Measurements from ENCODE around the gene RPS6KA3. TPM values are rescaled to one million over a fixed set of nuclear protein-coding genes. Genes with fewer than 3 reads are reported as not detected.

RPS6KA3 gene
- total RNA-seq, 3 donors from 2014 or later (not counting 1 experiment from before 2014, with no cell fraction given), result 62.1 to 82.9 (median 79.4) TPM

DNA sequence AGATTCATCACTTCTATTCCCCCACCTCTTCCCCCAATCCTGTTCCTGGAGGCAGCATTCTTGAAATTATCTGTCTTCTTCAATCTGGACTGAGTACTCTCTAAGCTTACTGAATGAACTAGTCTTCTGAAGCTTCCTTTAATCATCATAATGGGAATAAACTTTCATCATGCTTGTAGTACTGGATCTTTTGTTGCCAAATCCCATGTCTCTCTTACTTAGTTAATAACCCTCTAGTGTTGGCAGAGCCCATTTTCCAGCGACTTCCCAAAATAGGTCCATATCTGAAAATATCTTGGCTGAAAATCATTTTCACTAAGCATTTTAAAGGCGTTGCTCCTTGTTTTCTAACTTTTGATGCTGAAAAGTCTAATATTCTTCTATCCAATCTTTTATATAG, 39.6 kb downstream of the RPS6KA3 start:
- Mint-ChIP-seq H3K27ac (peak overlapping the region; percentile 37 to 45), H3K4me1 (peaks cover 21 to 40% of the 10 kb centered on the region in 2 donors), H3K4me3 (no peak overlapping the region), H3K9me3 (no peaks in the 10 kb centered on the region), H3K36me3 (no peaks in the 10 kb centered on the region), H3K27me3 (ENCODE audit: low read depth in 2 of 2) (no peaks in the 10 kb centered on the region)
- no peaks in the 10 kb centered on the region for H3K27me3 ChIP-seq (ENCODE audit: control insufficient read depth, insufficient read depth, low read length)
- H3K36me3 ChIP-seq (ENCODE audit: control insufficient read depth, insufficient read depth, low read length), result peaks cover 11% of the 10 kb centered on the region
- no peak for ATAC-seq
- no peak overlapping the region for H3K27ac ChIP-seq (ENCODE audit: low read length)
- intact Hi-C loops (cut with micrococcal nuclease), result no loop called here
- DNase-seq, result no peak
- H3K9me3 ChIP-seq (ENCODE audit: control insufficient read depth, insufficient read depth, low read length), result no peaks in the 10 kb centered on the region
- peaks cover 2% of the 10 kb centered on the region for H3K4me1 ChIP-seq (ENCODE audit: control insufficient read depth, insufficient read depth, low read length)
- H3K4me3 ChIP-seq (ENCODE audit: low read length), result no peak overlapping the region
- TF ChIP-seq, protein P1, sequence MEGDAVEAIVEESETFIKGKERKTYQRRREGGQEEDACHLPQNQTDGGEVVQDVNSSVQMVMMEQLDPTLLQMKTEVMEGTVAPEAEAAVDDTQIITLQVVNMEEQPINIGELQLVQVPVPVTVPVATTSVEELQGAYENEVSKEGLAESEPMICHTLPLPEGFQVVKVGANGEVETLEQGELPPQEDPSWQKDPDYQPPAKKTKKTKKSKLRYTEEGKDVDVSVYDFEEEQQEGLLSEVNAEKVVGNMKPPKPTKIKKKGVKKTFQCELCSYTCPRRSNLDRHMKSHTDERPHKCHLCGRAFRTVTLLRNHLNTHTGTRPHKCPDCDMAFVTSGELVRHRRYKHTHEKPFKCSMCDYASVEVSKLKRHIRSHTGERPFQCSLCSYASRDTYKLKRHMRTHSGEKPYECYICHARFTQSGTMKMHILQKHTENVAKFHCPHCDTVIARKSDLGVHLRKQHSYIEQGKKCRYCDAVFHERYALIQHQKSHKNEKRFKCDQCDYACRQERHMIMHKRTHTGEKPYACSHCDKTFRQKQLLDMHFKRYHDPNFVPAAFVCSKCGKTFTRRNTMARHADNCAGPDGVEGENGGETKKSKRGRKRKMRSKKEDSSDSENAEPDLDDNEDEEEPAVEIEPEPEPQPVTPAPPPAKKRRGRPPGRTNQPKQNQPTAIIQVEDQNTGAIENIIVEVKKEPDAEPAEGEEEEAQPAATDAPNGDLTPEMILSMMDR (IDR thresholded peaks at IDR 0.05), result no peak
- 100% methylated on average over 1 of the region's 2 CpGs for WGBS (ENCODE audit: insufficient coverage)

DNA sequence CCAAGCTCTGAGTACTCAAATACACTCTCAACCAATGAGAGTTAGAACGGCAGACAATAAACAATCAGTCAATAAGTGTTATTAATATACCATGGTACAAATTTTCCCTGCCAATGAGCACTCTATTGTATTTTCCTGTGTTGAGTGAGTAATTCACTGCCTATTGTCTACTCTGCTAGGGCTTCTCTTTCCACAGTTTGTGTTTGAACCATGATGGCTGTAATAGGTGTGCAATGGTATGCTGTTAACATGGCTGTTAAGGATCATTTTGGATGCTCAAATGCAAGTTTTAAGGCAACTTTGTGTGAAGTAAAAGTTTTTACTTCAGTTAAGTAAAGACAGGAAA, 41.2 kb downstream of the RPS6KA3 start:
- Mint-ChIP-seq H3K4me1 (peaks cover 21 to 44% of the 10 kb centered on the region in 2 donors), H3K4me3 (no peak overlapping the region), H3K27me3 (ENCODE audit: low read depth in 2 of 2) (no peaks in the 10 kb centered on the region), H3K9me3 (no peaks in the 10 kb centered on the region), H3K27ac (peak overlapping the region; percentile 50 to 60), H3K36me3 (no peaks in the 10 kb centered on the region)
- DNase-seq (no peak), ATAC-seq (no peak)
- intact Hi-C loops (cut with micrococcal nuclease), result no loop called here
- H3K27ac ChIP-seq (ENCODE audit: low read length), result no peak overlapping the region
- WGBS (ENCODE audit: insufficient coverage), result no CpG with 5 or more reads among the region's 1 CpG
- no peaks in the 10 kb centered on the region for H3K9me3 ChIP-seq (ENCODE audit: control insufficient read depth, insufficient read depth, low read length)
- TF ChIP-seq, protein P1 (IDR thresholded peaks at IDR 0.05), result no peak
- H3K4me1 ChIP-seq (ENCODE audit: control insufficient read depth, insufficient read depth, low read length), result peaks cover 2% of the 10 kb centered on the region
- H3K4me3 ChIP-seq (ENCODE audit: low read length), result no peak overlapping the region
- no peaks in the 10 kb centered on the region for H3K27me3 ChIP-seq (ENCODE audit: control insufficient read depth, insufficient read depth, low read length)
- peaks cover 10% of the 10 kb centered on the region for H3K36me3 ChIP-seq (ENCODE audit: control insufficient read depth, insufficient read depth, low read length)

DNA sequence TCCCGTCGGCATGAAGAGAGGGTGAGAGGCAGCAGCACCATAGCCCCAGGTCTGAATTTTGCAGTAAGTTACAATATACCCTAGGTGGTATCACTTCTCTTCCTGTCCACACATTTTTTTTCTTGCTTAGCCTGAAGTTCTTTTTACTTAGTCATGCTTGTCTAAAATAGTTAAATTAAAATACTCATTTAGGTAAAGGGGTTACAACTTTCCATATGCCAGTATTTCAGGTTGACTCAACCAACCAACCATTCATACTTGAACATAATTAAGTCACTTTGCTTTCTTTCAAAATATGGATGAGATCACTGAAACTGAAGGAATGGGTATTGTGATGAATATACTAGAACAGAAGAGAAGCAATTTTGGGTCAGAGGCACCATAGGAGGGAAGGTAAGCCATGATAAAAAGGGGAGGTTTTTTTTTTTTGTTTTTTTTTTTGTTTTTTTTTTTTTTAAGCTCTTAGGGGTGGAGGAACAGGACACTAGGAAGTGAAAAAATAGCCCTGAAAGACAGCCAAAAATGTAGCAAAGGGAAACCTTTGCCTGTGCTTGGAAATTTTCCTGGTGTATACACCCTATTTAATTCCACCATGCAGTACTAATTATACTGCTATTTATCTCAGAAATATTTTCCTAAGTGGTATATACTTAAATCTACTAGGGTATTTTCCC, 41.8 kb downstream of the RPS6KA3 start:
- H3K9me3 ChIP-seq (ENCODE audit: control insufficient read depth, insufficient read depth, low read length), result no peaks in the 10 kb centered on the region
- ATAC-seq (peak in 1 of 3 donors; percentile 38), DNase-seq (no peak)
- no peak overlapping the region for H3K27ac ChIP-seq (ENCODE audit: low read length)
- peaks cover 21 to 43% of the 10 kb centered on the region in 2 donors for H3K4me1 Mint-ChIP-seq
- H3K4me3 ChIP-seq (ENCODE audit: low read length), result no peak overlapping the region
- intact Hi-C loops (cut with micrococcal nuclease), result no loop called here
- 50% methylated on average over 2 of the region's 2 CpGs for WGBS (ENCODE audit: insufficient coverage)
- H3K9me3 Mint-ChIP-seq, result no peaks in the 10 kb centered on the region
- peaks cover 9% of the 10 kb centered on the region for H3K36me3 ChIP-seq (ENCODE audit: control insufficient read depth, insufficient read depth, low read length)
- no peaks in the 10 kb centered on the region for H3K27me3 ChIP-seq (ENCODE audit: control insufficient read depth, insufficient read depth, low read length)
- no peak overlapping the region for H3K4me3 Mint-ChIP-seq
- H3K27ac Mint-ChIP-seq, result peak overlapping the region; percentile 12 to 60
- H3K36me3 Mint-ChIP-seq, result no peaks in the 10 kb centered on the region
- H3K27me3 Mint-ChIP-seq (ENCODE audit: low read depth in 2 of 2), result no peaks in the 10 kb centered on the region
- peaks cover 2% of the 10 kb centered on the region for H3K4me1 ChIP-seq (ENCODE audit: control insufficient read depth, insufficient read depth, low read length)
- TF ChIP-seq, protein P1 (IDR thresholded peaks at IDR 0.05), result no peak

DNA sequence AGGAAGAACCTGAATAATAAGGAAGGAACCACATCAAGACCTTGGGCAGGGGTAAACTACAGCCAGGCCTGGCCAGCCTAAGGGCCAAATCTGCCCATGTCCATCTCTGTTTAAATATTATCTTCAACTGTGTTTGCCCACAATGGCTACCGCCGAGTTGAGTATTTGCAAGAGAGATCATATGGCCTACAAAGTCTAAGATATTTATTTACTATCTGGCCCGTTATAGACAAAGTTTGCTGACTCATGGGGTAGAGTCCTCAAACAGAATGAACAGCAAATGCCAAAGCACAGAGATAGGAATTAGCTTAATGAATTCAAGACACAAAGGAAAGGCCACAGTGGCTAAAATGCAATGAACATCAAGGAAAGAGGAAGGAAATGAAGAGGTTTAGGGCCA, 44.8 kb downstream of the RPS6KA3 start:
- Mint-ChIP-seq H3K9me3 (no peaks in the 10 kb centered on the region), H3K36me3 (no peaks in the 10 kb centered on the region), H3K27ac (peak overlapping the region in 1 of 2 donors; percentile 10), H3K27me3 (ENCODE audit: low read depth in 2 of 2) (no peaks in the 10 kb centered on the region), H3K4me1 (peaks cover 20 to 32% of the 10 kb centered on the region in 2 donors), H3K4me3 (no peak overlapping the region)
- no peak overlapping the region for H3K4me3 ChIP-seq (ENCODE audit: low read length)
- 50% methylated on average over 1 of the region's 3 CpGs for WGBS (ENCODE audit: insufficient coverage)
- intact Hi-C loops (cut with micrococcal nuclease), result no loop called here
- TF ChIP-seq, protein P1 (IDR thresholded peaks at IDR 0.05), result no peak
- H3K9me3 ChIP-seq (ENCODE audit: control insufficient read depth, insufficient read depth, low read length), result no peaks in the 10 kb centered on the region
- ATAC-seq (no peak), DNase-seq (no peak)
- H3K27me3 ChIP-seq (ENCODE audit: control insufficient read depth, insufficient read depth, low read length), result no peaks in the 10 kb centered on the region
- H3K36me3 ChIP-seq (ENCODE audit: control insufficient read depth, insufficient read depth, low read length), result no peaks in the 10 kb centered on the region
- no peak overlapping the region for H3K27ac ChIP-seq (ENCODE audit: low read length)
- H3K4me1 ChIP-seq (ENCODE audit: control insufficient read depth, insufficient read depth, low read length), result peaks cover 2% of the 10 kb centered on the region

All from natural killer cell (primary cell).